HG03097 (cell line): Measurements from ENCODE around the gene CD3G.
"Not testable (repeated sequence)": the region's sequence is repeated elsewhere in the genome, so short reads cannot be mapped to it uniquely, and the experiment has no call there.

Source experiments
- ATAC-seq: cut with Tn5 transposase; IDR thresholded peaks from one replicate; pipeline ENCODE4 v1.9.1; 2021; ENCODE audit not compliant: unreplicated experiment, low FRiP score

Gene CD3G

DNA sequence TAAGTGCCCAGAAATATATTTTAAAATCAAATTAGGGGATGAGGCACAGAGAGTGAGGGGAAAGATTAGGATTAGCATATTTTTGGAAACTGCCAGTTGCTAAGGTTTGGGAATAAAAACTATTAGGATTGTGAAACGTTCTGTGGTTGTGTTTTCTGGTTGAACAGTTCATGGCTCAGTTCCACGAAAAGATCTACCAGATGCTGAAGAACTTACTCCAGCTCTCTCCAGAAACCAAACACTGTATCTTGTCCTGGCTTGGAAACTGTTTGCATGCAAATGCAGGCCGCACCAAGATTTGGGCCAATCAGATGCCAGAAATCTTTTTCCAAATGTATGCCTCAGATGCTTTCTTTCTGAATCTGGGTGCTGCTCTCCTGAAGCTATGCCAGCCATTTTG is 30.6 kb downstream of the CD3G start:
- no peak for ATAC-seq

DNA sequence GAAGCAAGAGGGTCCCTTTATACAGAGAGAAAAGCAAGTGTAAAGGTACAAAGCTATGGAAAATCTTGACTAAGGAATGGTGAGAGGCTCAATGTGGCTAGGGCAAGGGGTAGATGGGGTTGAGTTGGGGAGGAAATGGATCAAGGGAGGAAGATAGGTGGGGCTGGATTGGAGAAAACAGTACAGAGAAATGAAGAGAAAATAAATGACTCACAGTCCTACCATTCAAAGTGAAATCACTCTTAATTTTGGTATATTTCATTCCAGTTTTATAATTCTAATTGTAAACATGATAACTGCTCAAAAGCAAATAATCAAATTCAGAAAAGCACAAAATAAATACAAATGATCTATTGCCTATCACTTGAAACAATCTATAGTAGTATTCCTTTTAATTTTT is 31.8 kb downstream of the CD3G start:
- ATAC-seq, result no peak

DNA sequence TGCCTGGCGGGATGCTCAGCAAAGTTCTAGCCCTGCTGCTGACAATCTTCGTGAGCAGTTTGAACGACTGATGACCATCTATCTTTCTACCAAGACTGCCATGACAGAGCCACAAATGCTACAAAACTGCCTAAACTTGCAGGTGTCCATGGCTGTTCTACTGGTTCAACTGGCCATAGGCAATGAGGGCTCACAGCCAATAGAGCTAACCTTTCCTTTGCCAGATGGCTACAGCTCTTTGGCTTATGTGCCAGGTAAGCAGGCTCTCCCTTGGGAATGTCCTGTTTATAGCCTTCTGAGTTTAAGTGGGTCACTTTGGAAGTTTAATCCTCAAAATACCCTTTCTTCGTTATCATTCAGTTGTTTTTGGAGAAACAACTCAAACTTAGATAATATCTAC is 35.4 kb downstream of the CD3G start:
- no peak for ATAC-seq

DNA sequence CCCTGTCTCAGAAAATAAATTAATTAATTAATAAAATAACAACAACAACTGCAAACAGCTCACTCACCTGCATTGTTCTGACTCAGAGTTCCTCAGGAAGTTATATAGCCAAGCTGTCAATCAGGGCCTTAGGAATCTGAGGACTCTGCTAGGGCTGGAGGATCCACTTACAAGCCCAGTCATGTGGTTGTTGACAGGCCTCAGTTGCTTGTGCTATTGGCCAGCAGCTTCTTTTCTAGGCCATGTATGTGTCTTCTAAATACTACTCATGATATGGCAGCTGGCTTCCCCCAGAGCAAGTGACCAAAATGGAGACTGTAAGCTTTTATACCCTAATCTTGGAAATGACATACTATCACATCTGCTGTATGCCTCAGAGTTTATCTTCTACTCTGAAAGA is 36.4 kb downstream of the CD3G start:
- no peak for ATAC-seq

DNA sequence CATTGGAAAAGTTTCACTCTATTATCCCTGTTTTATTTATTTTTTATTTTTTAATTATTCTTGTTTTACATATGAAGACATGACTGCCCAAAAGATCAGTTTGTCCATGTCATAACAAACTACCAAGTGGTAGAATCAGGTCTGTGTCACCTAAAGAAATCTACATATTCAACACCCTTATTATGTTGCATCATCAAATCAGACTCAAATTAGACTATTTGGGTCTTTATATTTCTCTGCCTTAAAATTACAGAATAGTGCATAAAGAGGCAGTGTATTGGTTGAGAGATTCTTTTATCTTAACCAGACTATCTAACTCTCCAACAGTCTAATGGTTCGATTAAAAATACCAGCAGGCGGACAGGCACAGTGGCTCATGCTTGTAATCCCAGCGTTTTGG is 38.8 kb downstream of the CD3G start:
- ATAC-seq, result no peak

DNA sequence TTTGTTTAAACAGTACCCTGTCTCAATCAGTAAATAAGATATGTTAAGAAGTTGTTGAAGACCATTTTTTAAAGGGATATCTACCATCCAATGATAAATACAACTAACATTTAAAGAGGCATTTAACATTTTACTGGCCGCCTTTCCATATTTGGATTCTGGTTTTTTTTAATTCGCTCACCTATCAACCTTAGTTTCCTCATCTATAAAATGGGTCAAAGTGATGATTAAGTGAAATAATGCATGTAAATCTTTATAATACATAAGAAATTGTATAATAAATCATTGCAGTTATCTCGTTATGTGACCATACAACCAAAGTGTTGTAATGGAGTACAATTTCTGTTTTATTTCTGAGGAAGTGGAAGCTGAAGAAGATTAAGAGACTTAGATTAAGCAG is 39.5 kb downstream of the CD3G start:
- no peak for ATAC-seq

DNA sequence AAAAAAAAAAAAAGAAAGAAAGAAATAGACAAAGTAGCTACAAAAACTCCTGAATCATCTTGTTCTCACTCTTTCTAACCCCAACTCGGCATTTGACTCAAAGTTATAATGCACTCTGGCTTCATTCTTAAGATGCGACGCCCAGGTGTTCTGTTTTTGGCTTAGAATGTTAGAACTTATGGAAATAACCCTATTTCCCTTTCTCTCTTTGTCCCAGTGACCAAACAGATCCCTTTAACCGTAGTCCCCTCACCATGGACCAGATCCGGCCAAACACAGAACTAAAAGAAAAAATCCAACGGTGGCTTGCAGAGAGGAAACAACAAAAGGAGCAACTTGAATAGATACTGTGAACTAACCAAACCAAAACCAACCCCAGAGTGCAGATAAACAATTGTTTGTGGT is 52.0 kb downstream of the CD3G start:
- ATAC-seq, result no peak

DNA sequence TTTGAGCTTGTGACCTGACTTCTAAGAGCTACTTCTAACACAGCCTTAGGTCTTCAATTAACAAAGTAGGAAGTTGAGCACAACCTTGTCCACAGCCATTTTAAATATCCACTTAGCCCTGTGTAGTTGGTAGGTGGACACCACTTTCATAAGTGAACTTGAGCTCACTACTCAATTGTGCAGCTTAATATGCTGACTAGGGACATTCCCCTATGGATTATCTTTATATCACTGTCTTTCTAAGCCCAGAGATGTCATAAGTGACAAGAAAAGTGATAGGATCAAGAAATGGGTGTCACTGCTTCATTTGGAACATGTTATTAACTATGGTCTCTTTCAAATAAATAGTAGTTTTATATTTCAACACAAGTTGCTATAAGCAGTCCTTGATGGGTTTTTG is 53.3 kb downstream of the CD3G start:
- no peak for ATAC-seq

DNA sequence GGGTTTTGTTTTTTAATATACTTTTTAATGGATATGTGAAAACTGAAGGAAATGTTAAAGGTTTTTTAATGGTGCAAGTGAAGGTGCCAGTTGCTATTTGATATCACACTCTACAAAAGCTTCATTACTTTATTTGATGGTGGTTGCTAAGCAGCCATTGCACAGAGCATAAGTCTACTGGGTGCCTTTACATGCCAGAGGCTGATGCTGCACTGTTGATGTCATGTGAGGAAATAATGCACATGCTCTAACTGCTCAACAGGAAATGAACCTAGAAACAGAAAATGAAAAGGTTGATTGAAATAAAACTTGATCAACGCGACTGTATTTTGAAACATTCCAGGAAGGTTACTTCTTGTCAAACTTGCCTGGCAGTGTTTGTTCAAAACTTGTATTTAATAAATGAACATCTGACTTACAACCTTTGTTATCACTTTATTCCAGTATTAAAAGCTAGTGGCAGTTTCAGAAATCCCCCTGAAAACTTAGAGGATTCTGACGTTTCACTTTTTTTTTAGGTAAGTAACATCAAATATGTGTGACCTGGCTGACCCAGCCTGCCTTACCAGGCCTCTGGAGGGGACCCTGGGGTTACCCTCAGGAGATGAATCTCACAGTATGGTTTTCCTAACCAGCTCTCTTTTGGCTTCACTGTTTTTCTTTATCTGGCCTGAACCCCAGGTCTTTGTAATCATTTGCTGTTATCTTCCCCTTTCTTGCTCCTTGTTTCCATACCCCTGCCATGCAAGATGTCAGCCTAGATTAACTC is 54.8 kb downstream of the CD3G start:
- no peak for ATAC-seq

DNA sequence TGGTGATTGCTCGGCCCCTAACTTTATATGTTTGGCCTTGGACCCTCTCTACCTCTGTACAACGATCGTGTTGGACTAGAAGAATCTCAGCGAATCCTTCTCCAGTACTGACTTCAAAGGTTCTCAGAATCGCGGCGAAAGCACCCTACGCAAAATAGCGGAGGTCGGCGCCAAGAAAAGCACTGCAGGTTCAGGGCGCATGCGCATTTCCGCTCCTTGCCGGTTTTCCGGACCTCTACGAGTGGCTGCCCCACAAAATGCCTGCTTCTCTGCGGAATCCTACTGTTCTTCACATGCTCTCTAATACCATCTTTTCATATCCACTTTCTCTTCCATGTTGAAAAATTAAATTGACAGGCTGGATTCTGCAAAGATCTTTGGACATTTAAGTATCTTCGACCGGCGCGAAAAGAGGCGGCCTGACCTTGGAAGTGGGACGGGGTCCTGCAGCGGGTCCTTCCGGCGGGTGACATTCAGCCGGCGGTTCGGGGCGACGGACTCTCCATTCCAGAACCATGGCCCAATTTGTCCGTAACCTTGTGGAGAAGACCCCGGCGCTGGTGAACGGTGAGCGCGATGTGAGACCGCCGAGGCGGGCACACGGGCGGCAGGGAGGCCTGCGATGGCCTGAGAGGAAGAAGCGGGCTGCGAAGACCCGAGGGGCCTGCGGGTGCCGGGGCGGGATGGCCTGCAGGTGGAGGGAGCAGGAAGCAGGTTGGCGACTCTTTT is 57.2 kb downstream of the CD3G start, which contains the start of gene ATP5MG:
ATP5MG (plus strand) TSS at position 456 of the 729 bp plus-strand sequence; CDS start at position 516, 60 bp downstream.
- ATAC-seq, result peak; percentile 42

DNA sequence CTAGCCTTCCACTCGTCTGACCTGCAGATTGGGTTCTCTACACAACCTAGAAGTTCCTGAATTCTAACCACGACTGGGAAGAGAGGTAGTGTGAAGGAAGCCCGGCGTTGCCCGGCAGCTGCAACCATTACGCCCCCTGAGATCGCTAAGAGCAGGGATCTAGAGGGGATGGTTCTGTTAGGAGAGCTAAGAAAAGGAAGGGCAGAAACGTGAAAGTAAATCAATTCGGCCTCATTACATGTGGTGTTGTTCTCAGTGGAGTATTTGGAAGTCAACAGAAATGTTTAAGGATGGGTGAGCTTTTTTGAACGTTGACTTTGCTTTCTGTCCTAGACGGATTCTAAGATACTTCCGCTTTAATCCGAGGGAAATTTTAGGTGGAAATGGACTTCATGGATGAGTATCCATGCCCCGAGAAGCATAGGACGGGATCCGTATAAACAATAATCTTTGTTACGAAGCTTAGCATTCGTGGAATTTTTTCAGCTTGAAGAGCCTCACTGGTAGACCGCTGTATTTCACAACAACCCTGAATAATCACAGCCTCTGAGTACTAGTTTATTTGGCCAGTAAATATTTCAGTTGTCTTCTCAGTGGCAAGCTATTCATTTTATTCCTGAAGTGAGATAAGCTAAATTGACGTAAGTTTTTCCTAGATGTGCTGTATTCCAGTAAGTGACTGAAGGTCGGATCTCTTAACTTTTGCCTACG is 57.9 kb downstream of the CD3G start:
- ATAC-seq, result no peak

DNA sequence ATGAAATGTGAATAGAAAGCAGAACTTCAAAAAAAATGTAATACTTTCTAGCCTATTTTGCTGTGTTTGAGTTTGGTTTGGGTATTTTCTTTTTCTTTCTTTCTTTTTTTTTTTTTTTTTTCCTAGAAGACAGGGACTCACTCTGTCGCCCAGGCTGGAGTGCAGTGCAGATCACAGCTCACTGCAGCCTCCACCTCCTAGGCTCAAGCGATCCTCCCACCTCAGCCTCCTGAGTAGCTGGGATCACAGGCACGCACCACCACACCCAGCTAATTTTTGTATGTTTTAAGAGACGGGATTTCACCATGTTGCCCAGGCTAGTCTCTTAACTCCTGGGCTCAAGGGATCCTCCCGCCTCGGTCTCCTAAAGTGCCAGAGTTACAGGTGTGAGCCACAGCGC is 58.5 kb downstream of the CD3G start:
- not testable (repeated sequence) for ATAC-seq
